Astrocyte of the hippocampus (primary cell): ENCODE results near the gene SRGAP3.
"Not testable (repeated sequence)": the region's sequence is repeated elsewhere in the genome, so short reads cannot be mapped to it uniquely, and the experiment has no call there.

Source experiments
- DNase-seq: peaks from one replicate; pipeline ENCODE4 v3.0.0; 2011; ENCODE audit warnings: low read depth, low spot score

Gene SRGAP3

GRCh38 chr3:9087831-9088413, 161.5 kb downstream of the SRGAP3 start:
- DNase-seq: no peak

GRCh38 chr3:9085428-9085827, 164.0 kb downstream of the SRGAP3 start:
- DNase-seq: not testable (repeated sequence)

GRCh38 chr3:9081184-9081818, 168.1 kb downstream of the SRGAP3 start:
- no peak for DNase-seq

DNA sequence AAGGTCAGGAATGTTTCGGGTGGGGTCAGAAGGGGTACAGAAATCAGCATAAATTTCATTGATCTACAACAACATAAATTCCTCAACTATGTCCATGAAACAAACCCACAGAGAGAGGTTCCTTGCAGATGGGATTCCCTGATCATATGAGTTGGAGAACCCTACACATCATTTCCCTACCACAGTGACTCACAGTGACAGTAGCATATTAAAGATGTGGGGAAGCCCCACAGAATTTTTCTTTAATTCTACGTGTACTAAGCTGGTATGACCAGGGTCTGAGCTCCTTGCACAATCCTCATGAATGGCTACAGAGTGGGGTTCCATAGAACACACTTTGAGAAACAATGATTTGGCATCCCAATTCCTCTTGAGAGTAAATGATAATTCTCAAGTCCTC, 169.3 kb downstream of the SRGAP3 start:
- no peak for DNase-seq

- DNase-seq: no peak
Measured at GRCh38 chr3:9079676-9080075, 169.8 kb downstream of the SRGAP3 start.

- no peak for DNase-seq
Measured at GRCh38 chr3:9078561-9079240, 170.7 kb downstream of the SRGAP3 start.

DNA sequence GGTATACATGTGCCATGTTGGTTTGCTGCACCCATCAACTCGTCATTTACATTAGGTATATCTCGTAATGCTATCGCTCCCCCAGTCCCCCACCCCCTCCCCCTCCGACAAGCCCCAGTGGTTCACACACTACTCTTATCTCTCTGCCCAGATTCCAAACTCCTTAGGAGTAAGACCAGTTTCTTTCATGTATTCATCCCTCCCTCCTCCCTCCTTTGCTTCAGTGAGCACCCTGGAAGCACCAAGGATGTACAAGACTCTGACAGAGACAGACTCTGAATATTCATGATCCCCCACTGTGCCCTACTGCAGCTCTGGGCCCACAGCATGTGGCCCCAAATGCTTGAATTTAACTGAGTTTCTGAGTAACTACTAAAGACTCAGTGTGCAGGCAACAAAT, 172.4 kb downstream of the SRGAP3 start:
- peak; percentile 30 for DNase-seq

GRCh38 chr3:9075762-9076161, 173.7 kb downstream of the SRGAP3 start:
- no peak for DNase-seq

DNA sequence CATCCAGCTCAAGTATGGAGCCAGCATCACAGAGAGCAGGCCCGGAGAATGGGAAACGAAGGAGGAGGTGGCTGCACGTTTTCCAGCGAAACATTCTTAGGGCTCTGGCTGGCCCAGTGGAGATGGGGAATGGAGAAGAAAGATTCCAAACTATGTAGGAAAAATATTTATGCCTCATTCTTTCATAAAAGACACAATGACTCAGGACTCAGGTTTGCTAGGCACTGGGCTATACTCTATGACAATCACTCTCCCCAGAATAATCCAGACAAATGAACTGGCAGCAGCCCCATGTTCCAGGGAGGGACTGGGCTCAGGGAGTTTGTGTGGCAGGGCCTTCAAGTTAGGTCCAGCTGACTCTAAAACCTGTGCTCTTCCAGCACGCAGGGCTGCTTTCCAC, 175.4 kb downstream of the SRGAP3 start:
- peak; percentile 88 for DNase-seq

DNA sequence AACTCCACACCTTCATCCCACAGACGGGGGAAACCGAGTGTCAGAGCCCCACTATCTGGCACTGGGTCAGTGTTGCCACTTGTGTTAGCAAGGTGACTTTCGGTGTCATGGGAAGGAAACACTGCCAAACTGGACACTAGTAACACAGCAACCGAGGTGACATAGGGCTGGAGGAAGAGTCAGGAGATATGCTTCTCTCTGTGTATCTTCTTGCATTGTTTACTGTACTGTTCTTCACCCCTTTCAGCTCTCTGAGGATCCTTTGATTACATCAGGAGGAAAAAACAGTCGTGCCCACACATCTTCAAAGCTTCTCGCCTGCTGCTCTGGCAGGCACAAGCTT, 176.8 kb downstream of the SRGAP3 start:
- DNase-seq: no peak

- DNase-seq: no peak
Measured at GRCh38 chr3:9071936-9072666, 177.3 kb downstream of the SRGAP3 start.

- DNase-seq: no peak
Measured at GRCh38 chr3:9070961-9071360, 178.5 kb downstream of the SRGAP3 start.

GRCh38 chr3:9069971-9070370, 179.5 kb downstream of the SRGAP3 start:
- no peak for DNase-seq

DNA sequence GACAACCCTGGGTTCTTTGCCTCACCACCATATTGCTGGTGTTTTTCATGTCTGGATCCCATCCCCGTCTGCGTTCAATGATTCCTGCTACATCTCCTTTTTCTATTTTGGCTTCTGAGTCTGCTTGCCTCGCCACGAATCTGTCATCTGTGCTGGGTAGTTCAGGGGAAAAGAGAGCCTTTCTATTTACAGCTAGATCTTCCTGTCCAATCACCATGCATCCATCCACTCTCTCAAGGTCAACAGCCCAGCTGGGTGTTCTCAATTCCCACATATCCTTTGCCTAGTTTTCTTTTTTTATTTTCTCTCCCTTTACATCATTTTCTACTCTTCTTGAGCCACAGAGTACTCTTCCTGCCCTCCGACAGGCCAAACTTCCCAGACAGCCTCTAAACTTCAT, 181.4 kb downstream of the SRGAP3 start:
- DNase-seq: no peak

GRCh38 chr3:9067352-9067975, 182.0 kb downstream of the SRGAP3 start:
- peak; percentile 71 for DNase-seq

DNA sequence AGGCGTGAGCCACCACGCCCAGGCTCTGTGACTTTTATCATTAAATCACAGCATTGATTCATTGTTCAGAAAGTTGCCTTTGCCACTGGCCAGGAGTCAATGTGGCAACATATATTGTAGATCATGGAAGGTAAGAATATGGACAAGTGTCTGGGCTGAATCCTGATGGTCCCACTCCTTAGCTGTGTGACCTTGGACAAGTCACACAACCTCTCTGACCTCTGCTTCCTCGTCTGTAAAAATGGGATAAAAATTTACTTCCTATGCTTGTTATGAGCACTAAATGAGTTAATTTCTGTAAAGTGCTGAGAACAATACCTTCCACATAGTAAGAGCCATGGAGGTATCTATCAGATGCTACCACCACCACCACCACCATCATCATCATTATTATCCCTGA, 182.7 kb downstream of the SRGAP3 start:
- DNase-seq: no peak

DNA sequence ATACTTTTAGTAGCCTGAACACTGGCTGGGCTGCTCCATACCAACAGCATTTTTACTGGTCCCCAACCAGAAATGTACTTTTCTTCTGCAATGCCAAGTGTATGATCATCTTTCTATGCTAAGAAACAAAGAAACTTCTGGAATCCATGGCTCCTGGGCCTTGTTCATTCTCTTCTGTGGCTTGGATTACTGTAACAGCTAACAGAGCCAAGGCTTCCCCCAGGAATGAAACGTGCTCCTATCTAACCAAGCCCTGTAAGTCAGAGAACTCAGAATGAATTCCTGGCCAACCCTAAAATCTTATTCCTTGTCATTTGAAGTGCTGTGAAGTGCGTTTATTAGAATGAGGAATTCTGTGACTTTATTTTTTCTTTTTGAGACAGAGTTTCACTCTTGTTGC, 183.3 kb downstream of the SRGAP3 start:
- peak; percentile 72 for DNase-seq

GRCh38 chr3:9064850-9065249, 184.6 kb downstream of the SRGAP3 start:
- no peak for DNase-seq

DNA sequence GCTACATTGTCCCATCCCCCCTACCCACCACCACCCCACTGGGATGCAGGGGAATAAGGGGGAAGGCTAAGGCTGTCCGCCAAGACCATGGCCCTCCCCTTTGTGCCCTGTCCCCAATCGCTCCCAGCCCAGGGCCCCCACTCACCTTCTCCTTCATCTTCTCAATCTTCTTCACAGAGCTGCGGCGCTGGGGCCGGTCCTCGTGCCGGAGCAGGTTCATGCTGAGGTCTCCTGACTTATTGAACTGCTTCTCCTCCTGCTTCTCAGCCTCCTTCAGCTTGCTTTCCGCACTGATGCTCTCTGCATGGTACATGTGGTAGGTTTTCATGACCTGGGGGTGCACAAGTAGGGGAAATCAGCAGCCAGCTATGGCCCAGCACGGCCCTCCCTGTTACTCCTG, 185.2 kb downstream of the SRGAP3 start:
- no peak for DNase-seq

DNA sequence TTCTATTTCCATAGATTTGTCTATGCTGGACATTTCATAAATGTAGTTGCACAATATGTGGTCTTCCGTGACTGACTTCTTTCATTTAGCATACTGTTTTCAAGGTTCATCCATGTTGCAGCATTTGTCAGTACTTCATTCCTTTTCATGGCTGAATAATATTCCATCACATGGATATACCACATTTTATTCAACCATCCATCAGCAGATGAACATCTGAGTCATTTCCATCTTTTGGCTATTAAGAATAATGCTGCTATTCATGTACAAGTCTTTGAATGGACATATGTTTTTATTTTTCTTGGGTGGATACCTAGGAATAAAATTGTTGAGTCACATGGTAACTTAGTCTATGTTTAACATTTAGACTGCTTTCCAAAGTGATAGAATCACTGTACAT, 186.9 kb downstream of the SRGAP3 start:
- DNase-seq: no peak

GRCh38 chr3:9061634-9062033, 187.8 kb downstream of the SRGAP3 start:
- DNase-seq: no peak
